Cortex of kidney (tissue), 1 donor: ENCODE measurements around the gene TTC39C.
"Not testable (repeated sequence)": the region's sequence is repeated elsewhere in the genome, so short reads cannot be mapped to it uniquely, and the experiment has no call there.

Experiments used
- DNase-seq: peaks from one replicate; lab custom pipeline; 2025; lab: John Stamatoyannopoulos, UW

Gene TTC39C

GRCh38 chr18:24054130-24054529 lies 39.6 kb downstream of the TTC39C start:
- no peak for DNase-seq

- no peak for DNase-seq
Measured at GRCh38 chr18:24055009-24055804, 40.7 kb downstream of the TTC39C start.

- DNase-seq, result no peak
Measured at GRCh38 chr18:24055878-24056277, 41.3 kb downstream of the TTC39C start.

GRCh38 chr18:24056506-24056905 lies 42.0 kb downstream of the TTC39C start:
- no peak for DNase-seq

GRCh38 chr18:24057804-24058203 lies 43.2 kb downstream of the TTC39C start:
- no peak for DNase-seq

GRCh38 chr18:24059385-24059784 lies 44.8 kb downstream of the TTC39C start:
- not testable (repeated sequence) for DNase-seq

GRCh38 chr18:24060644-24061043 lies 46.1 kb downstream of the TTC39C start:
- DNase-seq, result no peak

- DNase-seq, result no peak
Measured at GRCh38 chr18:24063121-24063731, 48.7 kb downstream of the TTC39C start.

GRCh38 chr18:24064391-24065100 lies 50.0 kb downstream of the TTC39C start:
- DNase-seq, result no peak

- DNase-seq, result no peak
Measured at GRCh38 chr18:24065906-24066305, 51.4 kb downstream of the TTC39C start.

- DNase-seq, result no peak
Measured at GRCh38 chr18:24068945-24069693, 54.6 kb downstream of the TTC39C start.

- no peak for DNase-seq
Measured at GRCh38 chr18:24071029-24071428, 56.5 kb downstream of the TTC39C start.

- no peak for DNase-seq
Measured at GRCh38 chr18:24071779-24072178, 57.2 kb downstream of the TTC39C start.

- no peak for DNase-seq
Measured at GRCh38 chr18:24072743-24073142, 58.2 kb downstream of the TTC39C start.

- no peak for DNase-seq
Measured at GRCh38 chr18:24073791-24074190, 59.2 kb downstream of the TTC39C start.

- not testable (repeated sequence) for DNase-seq
Measured at GRCh38 chr18:24074757-24075156, 60.2 kb downstream of the TTC39C start.

- DNase-seq, result no peak
Measured at GRCh38 chr18:24075767-24076597, 61.4 kb downstream of the TTC39C start.

GRCh38 chr18:24076950-24077349 lies 62.4 kb downstream of the TTC39C start:
- DNase-seq, result no peak

- no peak for DNase-seq
Measured at GRCh38 chr18:24078391-24078790, 63.8 kb downstream of the TTC39C start.

GRCh38 chr18:24080861-24081260 lies 66.3 kb downstream of the TTC39C start:
- no peak for DNase-seq

GRCh38 chr18:24083550-24083949 lies 69.0 kb downstream of the TTC39C start:
- no peak for DNase-seq
